ENCODE results near the gene PKD1.

GRCh38 chr16:2184962-2185361, 49.3 kb upstream of the PKD1 start:
- TF ChIP-seq CTCF (IDR thresholded peaks at IDR 0.05) (no peak), EP300 (IDR thresholded peaks at IDR 0.05) (no peak), POLR2A (IDR thresholded peaks at IDR 0.05) (no peak)
